Endothelial cell of umbilical vein (primary cell): Measurements from ENCODE around the gene ACTR2. TPM values are rescaled to one million over a fixed set of nuclear protein-coding genes. Genes with fewer than 3 reads are reported as not detected.

Experiments
- BruUV-seq: library from RNA; stranded (reverse); fragments of 400-500 nt; replicated peaks from 2 replicates; lab custom pipeline; 2021; lab: Mats Ljungman, UMichigan
- CTCF ChIA-PET: fragments of 300-600, 350-600 bp; sonication (Branson Sonifier 250); formaldehyde crosslinking; loops from one replicate; lab custom pipeline; 2021; ENCODE audit warnings: antibody characterized with exemption, inconsistent platforms; lab: Charles Lee
- POLR2A ChIA-PET: fragments of 300-600, 350-600 bp; sonication (Branson Sonifier 250); formaldehyde crosslinking; loops from one replicate; lab custom pipeline; 2021; ENCODE audit warnings: antibody characterized with exemption, inconsistent platforms; lab: Charles Lee
- DNase-seq: peaks from one replicate; pipeline ENCODE4 v3.0.0-alpha.2; 2011; ENCODE audit warnings: low read depth, low spot score
- FAIRE-seq: peaks from 2 replicates; lab custom pipeline; 2011; peaks lifted over from hg19 to GRCh38; lab: Jason Lieb, UNC
- H2AFZ ChIP-seq: 2 replicates; pipeline ENCODE4 v1.6.0; 2012; ENCODE audit warnings: low read depth, low read length, control low read depth, inconsistent platforms
- H3K27ac ChIP-seq: 2 replicates; pipeline ENCODE4 v1.5.1; 2011; ENCODE audit warnings: low read depth, mild to moderate bottlenecking, control low read depth, low read length, moderate library complexity; ENCODE audit not compliant: insufficient read depth
- H3K27me3 ChIP-seq, 2 experiments: 2 replicates each; pipeline versions ENCODE4 v1.6.0 to v1.6.1; 2011; ENCODE audit warnings: low read length in 2 of 2, mixed read lengths in 1 of 2; ENCODE audit not compliant: control insufficient read depth in 2 of 2, insufficient read depth in 2 of 2
- H3K36me3 ChIP-seq, 2 experiments: 2 replicates in 1 of 2; 3 replicates in 1 of 2; pipeline ENCODE4 v1.5.1; 2011; ENCODE audit warnings: low read length in 2 of 2, mild to moderate bottlenecking in 1 of 2, moderate library complexity in 1 of 2; ENCODE audit not compliant: control insufficient read depth in 2 of 2, insufficient read depth in 2 of 2; ENCODE audit errors: extremely low read depth in 1 of 2
- H3K4me1 ChIP-seq: 3 replicates; pipeline ENCODE4 v1.5.1; 2011; ENCODE audit warnings: mild to moderate bottlenecking, low read length; ENCODE audit not compliant: control insufficient read depth, insufficient read depth; ENCODE audit errors: extremely low read depth
- H3K4me2 ChIP-seq: 2 replicates; pipeline ENCODE4 v1.6.1; 2011; ENCODE audit warnings: low read length, control low read depth, mixed read lengths; ENCODE audit not compliant: insufficient read depth
- H3K4me3 ChIP-seq, 3 experiments: fragments of 200-600 bp in 1 of 3; sonication (generic), shearing (Covaris generic) in 1 of 3; replicated peaks in 1 of 3; 2 replicates each; pipeline ENCODE4 v1.5.1; 2011 to 2016; ENCODE audit warnings: control low read depth in 3 of 3, low read length in 3 of 3, mild to moderate bottlenecking in 2 of 3, inconsistent platforms in 1 of 3, low read depth in 1 of 3, moderate library complexity in 1 of 3; ENCODE audit not compliant: insufficient read depth in 1 of 3
- H3K79me2 ChIP-seq: 2 replicates; pipeline ENCODE4 v1.6.0; 2012; ENCODE audit warnings: low read length, inconsistent platforms; ENCODE audit not compliant: control insufficient read depth, insufficient read depth
- H3K9ac ChIP-seq: replicated peaks from 2 replicates; pipeline ENCODE3; 2011; ENCODE audit warnings: low read length, control low read depth; ENCODE audit not compliant: insufficient read depth; ENCODE audit errors: extremely low read depth
- H3K9me1 ChIP-seq: replicated peaks from 3 replicates; pipeline ENCODE4 v1.6.0; 2011; ENCODE audit warnings: mild to moderate bottlenecking, low read length; ENCODE audit not compliant: control insufficient read depth, insufficient read depth; ENCODE audit errors: extremely low read depth
- H3K9me3 ChIP-seq: replicated peaks from 2 replicates; pipeline ENCODE4 v1.5.1; 2012; ENCODE audit warnings: low read length, inconsistent platforms; ENCODE audit not compliant: control insufficient read depth, insufficient read depth
- H4K20me1 ChIP-seq: replicated peaks from 2 replicates; pipeline ENCODE3; 2011; ENCODE audit warnings: mild to moderate bottlenecking, low read length; ENCODE audit not compliant: control insufficient read depth, insufficient read depth; ENCODE audit errors: extremely low read depth
- CTCF ChIP-seq, 2 donors: IDR thresholded peaks; 1 replicate in 1 of 2; 2 replicates in 1 of 2; pipeline ENCODE4 v1.5.1; 2011; ENCODE audit warnings: low read length in 2 of 2, mild to moderate bottlenecking in 2 of 2, moderate library complexity in 2 of 2, control low read depth in 1 of 2, inconsistent platforms in 1 of 2, low read depth in 1 of 2; ENCODE audit not compliant: insufficient read depth in 1 of 2; ENCODE audit errors: extremely low read depth in 1 of 2
- EZH2 ChIP-seq: IDR thresholded peaks from 2 replicates; pipeline ENCODE4 v1.6.1; 2012; ENCODE audit warnings: borderline replicate concordance, low read depth, mild to moderate bottlenecking, moderate library complexity, low read length, inconsistent platforms; ENCODE audit not compliant: severe bottlenecking
- FOS ChIP-seq: IDR thresholded peaks from 2 replicates; pipeline ENCODE4 v1.6.1; 2011; ENCODE audit warnings: mild to moderate bottlenecking, low read length, moderate library complexity, borderline replicate concordance; ENCODE audit not compliant: insufficient read depth
- GATA2 ChIP-seq: IDR thresholded peaks from 2 replicates; pipeline ENCODE4 v1.7.0; 2011; ENCODE audit warnings: low read depth, mild to moderate bottlenecking, moderate library complexity, mixed read lengths, low read length; ENCODE audit not compliant: insufficient read length, insufficient read depth
- JUN ChIP-seq: IDR thresholded peaks from 2 replicates; pipeline ENCODE4 v1.6.1; 2011; ENCODE audit warnings: borderline replicate concordance, low read depth; ENCODE audit not compliant: insufficient read length, insufficient read depth
- MAX ChIP-seq: IDR thresholded peaks from 2 replicates; pipeline ENCODE4 v1.6.1; 2011; ENCODE audit not compliant: insufficient read depth, insufficient read length
- MYC ChIP-seq: IDR thresholded peaks from one replicate; pipeline ENCODE4 v1.6.1; 2011; ENCODE audit warnings: mild to moderate bottlenecking, low read depth, low read length
- POLR2A ChIP-seq: IDR thresholded peaks from 2 replicates; pipeline ENCODE4 v1.6.1; 2012; ENCODE audit warnings: low read depth, mild to moderate bottlenecking, control low read depth, low read length
- POLR2AphosphoS5 ChIP-seq: IDR thresholded peaks from 2 replicates; pipeline ENCODE4 v1.6.1; 2012; ENCODE audit warnings: low read depth, mild to moderate bottlenecking, control low read depth, low read length, moderate library complexity; ENCODE audit not compliant: insufficient read depth
- dilution Hi-C: fragments of 300-500 bp; cut with MboI; formaldehyde crosslinking; loops from one replicate; pipeline ENCODE4 v1.15.0; 2019; ENCODE audit warnings: low sequenced_read_pairs; ENCODE audit not compliant: extremely low pct_ligation_motif_present
- intact Hi-C: fragments of 100-400 bp; cut with micrococcal nuclease; formaldehyde crosslinking; loops from one replicate; pipeline ENCODE4 v1.10.0; 2022
- polyA plus RNA-seq, 4 experiments: library from polyadenylated mRNA; depleted of rRNA in 3 of 4; stranded (reverse) in 3 of 4; unstranded in 1 of 4; fragments of >200 nt; gene quantifications; 2 replicates each; pipeline versions ENCODE4 v1.2.1 to v1.2.3, GENCODE V29; 2011 to 2012; ENCODE audit warnings: missing spikeins in 1 of 4
- total RNA-seq: library from RNA; stranded (reverse); gene quantifications from 2 replicates; pipeline ENCODE4 v1.2.3, GENCODE V29; 2021

ACTR2 gene
- total and polyA plus RNA-seq, 2 donors (not counting 3 experiments of a cell fraction or from before 2014, with no cell fraction given) = 48.7 to 287 TPM

GRCh38 chr2:65297544-65297943 lies 69.9 kb downstream of the ACTR2 start:
- Histone ChIP-seq H3K36me3 (no peaks in the 10 kb centered on the region), H3K79me2 (no peaks in the 10 kb centered on the region), H3K27ac (no peak overlapping the region), H3K9me1 (no peaks in the 10 kb centered on the region), H2AFZ (no peak overlapping the region), H4K20me1 (no peaks in the 10 kb centered on the region), H3K9ac (no peak overlapping the region), H3K4me2 (no peak overlapping the region), H3K4me3 (no peak overlapping the region), H3K27me3 (peaks cover 14 to 50% of the 10 kb centered on the region in 2 experiments), H3K4me1 (peaks cover 2% of the 10 kb centered on the region), H3K9me3 (no peaks in the 10 kb centered on the region)
- DNase-seq (no peak), FAIRE-seq (no peak)
- POLR2A ChIA-PET = no interaction called here
- intact Hi-C loops (no loop called here), dilution Hi-C loops (no loop called here)
- BruUV-seq = no TSS peak
- CTCF ChIA-PET = no interaction called here
- no peak for TF ChIP-seq JUN
- no peak for TF ChIP-seq CTCF (IDR thresholded peaks at IDR 0.05; ENCODE audit: extremely low read depth in 1 of 2, insufficient read depth in 1 of 2, low read depth in 1 of 2, low read length in 2 of 2)
- no peak for TF ChIP-seq MYC
- no peak for TF ChIP-seq FOS
- no peak for TF ChIP-seq MAX
- TF ChIP-seq EZH2 = no peak
- no peak for TF ChIP-seq GATA2
- TF ChIP-seq POLR2A = no peak
- no peak for TF ChIP-seq POLR2AphosphoS5
